ENCODE measurements around the gene AP5B1.
A peak's percentile ranks its signal among the peaks of the same experiment; 100 is the strongest.

The AP5B1 gene

GRCh38 chr11:65782816-65783228, 2.0 kb upstream of the AP5B1 start:
- TF ChIP-seq FOXP2 (optimal IDR thresholded peaks at IDR 0.05; ENCODE audit: borderline replicate concordance, extremely low read depth, extremely low read length, insufficient read depth) (no peak), SIN3A (IDR thresholded peaks at IDR 0.05; ENCODE audit: borderline replicate concordance, insufficient read depth, low read length) (no peak), TAF1 (IDR thresholded peaks at IDR 0.05; ENCODE audit: borderline replicate concordance, insufficient read depth, low read length) (no peak), POLR2AphosphoS5 (IDR thresholded peaks at IDR 0.05; ENCODE audit: low read depth, low read length) (no peak)

- TF ChIP-seq POLR2AphosphoS5 (IDR thresholded peaks at IDR 0.05; ENCODE audit: low read depth, low read length), result no peak
- no peak for TF ChIP-seq FOXP2 (optimal IDR thresholded peaks at IDR 0.05; ENCODE audit: borderline replicate concordance, extremely low read depth, extremely low read length, insufficient read depth)
- TF ChIP-seq SIN3A (IDR thresholded peaks at IDR 0.05; ENCODE audit: borderline replicate concordance, insufficient read depth, low read length), result no peak
- no peak for TF ChIP-seq TAF1 (IDR thresholded peaks at IDR 0.05; ENCODE audit: borderline replicate concordance, insufficient read depth, low read length)
- no peak for TF ChIP-seq REST (IDR thresholded peaks at IDR 0.05; ENCODE audit: insufficient read depth in 1 of 2, low read depth in 2 of 2, low read length in 2 of 2)
These were observed 1.4 kb upstream of the AP5B1 start for GRCh38 chr11:65781962-65782815.

- TF ChIP-seq SIN3A (IDR thresholded peaks at IDR 0.05; ENCODE audit: borderline replicate concordance, insufficient read depth, low read length), result no peak
These were observed 581 bp upstream of the AP5B1 start for GRCh38 chr11:65781152-65781961.

- TF ChIP-seq REST (IDR thresholded peaks at IDR 0.05; ENCODE audit: insufficient read depth in 1 of 2, low read depth in 2 of 2, low read length in 2 of 2), result no peak
- 0 out of 2 replicates have a peak, but pooled peaks have one; percentile 24 for TF ChIP-seq POLR2AphosphoS5 (IDR thresholded peaks at IDR 0.05; ENCODE audit: low read depth, low read length)
- peak; percentile 92 for TF ChIP-seq FOXP2 (optimal IDR thresholded peaks at IDR 0.05; ENCODE audit: borderline replicate concordance, extremely low read depth, extremely low read length, insufficient read depth)
These were observed 632 bp downstream of the AP5B1 start for GRCh38 chr11:65779919-65780769.

GRCh38 chr11:65779669-65779918, 1.2 kb downstream of the AP5B1 start:
- TF ChIP-seq REST (IDR thresholded peaks at IDR 0.05; ENCODE audit: insufficient read depth in 1 of 2, low read depth in 2 of 2, low read length in 2 of 2), result no peak
- TF ChIP-seq TAF1 (IDR thresholded peaks at IDR 0.05; ENCODE audit: borderline replicate concordance, insufficient read depth, low read length), result no peak
- TF ChIP-seq FOXP2 (optimal IDR thresholded peaks at IDR 0.05; ENCODE audit: borderline replicate concordance, extremely low read depth, extremely low read length, insufficient read depth), result no peak
- TF ChIP-seq POLR2AphosphoS5 (IDR thresholded peaks at IDR 0.05; ENCODE audit: low read depth, low read length), result no peak

Data from PFSK-1 (cell line).